Posterior vena cava (tissue), 2 donors: ENCODE results near the gene TSPYL1. TPM values are rescaled to one million over a fixed set of nuclear protein-coding genes. Genes with fewer than 3 reads are reported as not detected.

Experiments
- DNase-seq: peaks from one replicate; pipeline ENCODE4 v3.0.0-alpha.2; 2020; ENCODE audit warnings: low spot score
- intact Hi-C, 2 donors: fragments of 100-400 bp; cut with DNase I; formaldehyde crosslinking; loops; one replicate each; pipeline versions ENCODE4 v1.14.1 to v1.14.2; 2022 to 2023
- total RNA-seq, 2 donors: library from RNA; stranded (reverse); fragmentation: NEBNext Ultra II Directional; extraction: Animal tissue kit (Norgen Biotek cat#: 25700); gene quantifications; one replicate each; pipeline ENCODE4 v1.2.1, GENCODE V29; 2021
- donor health status: DM: yes; HTN: yes; CAD: no.
- donor health status: DM: yes; HTN: yes; CAD: no.

TSPYL1 gene
- total RNA-seq, 2 donors from 2014 or later, result 67.7 to 80.3 TPM

- no peak for DNase-seq
- intact Hi-C loops, result no loop called here
Observed at GRCh38 chr6:116238083-116238482, 41.6 kb downstream of the TSPYL1 start.

- intact Hi-C loops, result no loop called here
- no peak for DNase-seq
Observed at GRCh38 chr6:116234689-116235088, 45.0 kb downstream of the TSPYL1 start.

DNA sequence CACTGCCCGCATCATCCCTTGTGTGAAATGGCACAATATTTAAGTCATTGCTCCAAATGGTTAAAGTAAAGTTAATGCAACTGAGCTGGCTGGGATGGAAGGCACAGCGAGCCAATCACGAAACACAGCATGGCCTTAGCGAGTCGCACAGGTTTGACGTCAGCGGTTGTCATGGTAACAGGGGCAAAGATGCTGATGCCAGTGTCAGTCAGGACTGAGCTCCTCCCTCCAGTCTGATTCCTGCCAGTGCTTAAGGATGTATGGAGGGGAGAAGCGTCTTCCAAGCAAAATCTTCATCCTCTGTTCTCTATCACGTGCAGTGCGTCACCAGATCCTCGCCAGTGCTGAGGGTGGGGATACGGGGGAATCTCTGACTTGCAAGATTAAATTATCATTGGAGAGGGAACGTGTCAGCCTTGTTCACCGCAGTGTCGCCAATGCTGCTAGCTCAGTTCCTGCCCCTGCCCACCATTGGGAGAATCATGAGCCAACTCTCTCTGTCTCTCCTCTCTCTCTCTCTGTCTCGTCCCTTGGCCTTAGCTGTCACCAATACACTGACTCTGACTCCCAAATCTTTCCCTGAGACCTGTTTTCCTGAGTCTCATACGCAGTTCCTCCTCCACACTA, 50.3 kb downstream of the TSPYL1 start:
- intact Hi-C loops, result no loop called here
- peak; percentile 93 for DNase-seq

Other genes starting within 250 kb of the TSPYL1 start
- gene FRK, start 219.0 kb downstream of the TSPYL1 start, total RNA-seq, result 1 to 10 TPM; 5.1 to 8.3 TPM
- gene NT5DC1, start 179.1 kb downstream of the TSPYL1 start, total RNA-seq, result 10 to 100 TPM; 37.5 to 38.1 TPM
- under 1 TPM in 1 of 2 donors, not detected in 1; 0.14 TPM for gene COL10A1, start 153.8 kb downstream of the TSPYL1 start, total RNA-seq
- 10 to 100 TPM; 16.0 to 17.4 TPM for gene TSPYL4, start 25.9 kb downstream of the TSPYL1 start, total RNA-seq
- 10 to 100 TPM; 48.5 to 61.5 TPM for gene DSE, start 91.0 kb upstream of the TSPYL1 start, total RNA-seq
- gene CALHM6, start 181.4 kb upstream of the TSPYL1 start, total RNA-seq, result 1 to 10 TPM; 2.4 to 5.4 TPM
- 1 to 10 TPM; 7.0 to 7.2 TPM for gene CALHM5, start 231.7 kb upstream of the TSPYL1 start, total RNA-seq